ENCODE measurements around the gene LCTL.

GRCh38 chr15:66594836-66595235, 29.0 kb upstream of the LCTL start:
- TF ChIP-seq POLR2AphosphoS5 (IDR thresholded peaks at IDR 0.05; ENCODE audit: low read depth, low read length) (no peak), TAF1 (IDR thresholded peaks at IDR 0.05; ENCODE audit: borderline replicate concordance, low read depth, low read length) (no peak)
